Activated T-cell treated with anti-CD3 and anti-CD28 coated beads, Interleukin-2, amount 50 U/mL, for 48 hours (primary cell): Measurements from ENCODE around the gene CAMK2A.

ENCODE experiments used
- DNase-seq, 2 experiments: peaks; one replicate each; pipeline ENCODE4 v3.0.0-alpha.2; 2020

The CAMK2A gene

GRCh38 chr5:150315245-150315644, 25.7 kb upstream of the CAMK2A start:
- DNase-seq, result no peak

DNA sequence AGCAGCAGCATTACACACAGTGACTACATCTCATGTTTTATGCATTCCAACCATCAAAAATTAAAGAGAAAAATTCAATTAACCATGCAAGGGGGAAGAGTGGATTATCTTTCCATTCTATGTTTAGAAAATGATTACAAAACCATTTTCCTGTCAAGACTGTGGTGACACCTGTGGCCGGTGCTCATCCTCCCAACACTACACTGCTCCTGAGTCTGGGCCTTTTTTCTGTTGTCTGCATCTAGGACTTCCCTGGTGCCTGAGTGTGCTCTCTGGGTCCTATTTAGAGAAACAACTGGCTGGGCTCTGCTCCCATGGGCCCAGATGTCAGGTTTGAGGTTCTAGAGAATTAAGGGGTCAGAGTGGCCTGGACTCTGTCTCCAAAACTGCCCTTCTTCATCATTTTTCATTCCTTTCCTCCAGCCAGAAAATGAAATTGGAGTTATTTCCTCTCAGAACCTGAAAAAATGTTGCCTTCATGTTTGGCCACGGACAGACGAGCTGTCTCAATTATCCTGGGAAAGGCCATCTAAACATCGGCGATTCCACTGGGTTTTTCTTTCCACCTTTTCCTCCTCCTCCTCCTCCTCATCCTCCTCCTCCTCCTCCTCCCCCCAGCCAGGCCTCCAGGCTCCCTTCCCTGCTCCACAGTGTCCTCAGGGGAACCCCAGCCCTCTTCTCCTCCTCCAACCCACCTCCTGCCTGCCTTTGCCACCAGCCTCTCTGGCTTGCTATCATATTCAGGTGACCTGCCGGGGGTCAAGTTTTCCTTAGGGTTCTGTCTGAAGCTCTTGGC, 24.5 kb upstream of the CAMK2A start:
- no peak for DNase-seq

- no peak for DNase-seq
These were observed 23.9 kb upstream of the CAMK2A start for GRCh38 chr5:150313501-150313900.

DNA sequence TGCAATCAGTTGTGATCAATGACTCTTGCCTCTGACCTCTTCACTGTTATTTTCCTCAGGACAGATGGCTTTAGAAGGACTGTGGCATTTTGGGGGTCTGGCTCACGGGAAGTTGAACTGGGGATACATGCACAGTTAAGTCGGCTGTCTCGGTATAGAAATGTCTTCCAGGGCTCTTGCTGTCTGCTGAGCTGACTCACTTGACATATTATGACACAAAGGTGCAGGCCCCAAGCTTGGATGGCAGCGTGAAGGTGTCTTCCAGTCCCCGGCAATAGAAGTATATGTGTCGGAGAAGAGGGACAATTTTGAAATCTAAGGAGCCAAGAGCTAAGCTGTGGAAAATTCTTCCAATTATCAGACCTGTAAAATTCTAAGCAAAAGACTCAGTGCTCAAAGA, 22.9 kb upstream of the CAMK2A start:
- DNase-seq, result no peak

GRCh38 chr5:150311015-150311692, 21.6 kb upstream of the CAMK2A start:
- no peak for DNase-seq

DNA sequence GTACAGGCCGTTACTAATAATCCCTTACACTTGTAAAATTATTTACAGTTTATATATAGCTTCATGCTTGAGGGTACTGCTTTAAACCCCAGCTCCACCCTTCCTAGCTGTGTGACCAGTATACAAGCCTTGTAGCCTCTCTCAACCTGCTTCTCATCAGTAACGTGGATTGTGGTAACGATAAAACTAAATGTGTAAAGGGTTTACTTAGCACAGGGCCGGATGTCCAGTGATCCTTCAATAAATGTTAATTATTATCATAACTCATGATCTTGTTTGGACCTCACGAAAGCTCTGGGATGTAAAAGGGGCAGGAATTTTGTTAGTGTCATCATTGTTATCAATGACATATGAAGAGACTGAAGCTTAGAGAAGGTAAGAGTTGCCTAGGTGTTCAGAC, 20.7 kb upstream of the CAMK2A start:
- no peak for DNase-seq

DNA sequence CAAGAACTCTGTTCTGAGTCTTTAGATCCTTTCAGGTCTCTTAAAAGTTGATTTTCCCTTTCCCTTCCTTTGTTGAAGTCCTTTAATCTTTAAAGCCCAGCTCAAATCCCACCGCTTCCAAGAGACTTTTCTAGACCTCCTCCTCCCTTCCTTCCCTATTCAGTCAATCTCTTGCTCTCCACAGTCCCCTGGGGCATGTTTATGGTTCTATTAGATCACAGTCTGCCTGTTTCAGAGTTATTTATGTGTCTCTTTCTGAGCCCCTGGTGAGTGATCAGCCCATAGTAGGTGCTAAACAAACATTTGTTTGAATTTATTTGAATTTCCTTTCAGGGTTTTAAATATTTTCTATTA, 20.3 kb upstream of the CAMK2A start:
- no peak for DNase-seq

- no peak for DNase-seq
These were observed 19.7 kb upstream of the CAMK2A start for GRCh38 chr5:150309101-150309885.

DNA sequence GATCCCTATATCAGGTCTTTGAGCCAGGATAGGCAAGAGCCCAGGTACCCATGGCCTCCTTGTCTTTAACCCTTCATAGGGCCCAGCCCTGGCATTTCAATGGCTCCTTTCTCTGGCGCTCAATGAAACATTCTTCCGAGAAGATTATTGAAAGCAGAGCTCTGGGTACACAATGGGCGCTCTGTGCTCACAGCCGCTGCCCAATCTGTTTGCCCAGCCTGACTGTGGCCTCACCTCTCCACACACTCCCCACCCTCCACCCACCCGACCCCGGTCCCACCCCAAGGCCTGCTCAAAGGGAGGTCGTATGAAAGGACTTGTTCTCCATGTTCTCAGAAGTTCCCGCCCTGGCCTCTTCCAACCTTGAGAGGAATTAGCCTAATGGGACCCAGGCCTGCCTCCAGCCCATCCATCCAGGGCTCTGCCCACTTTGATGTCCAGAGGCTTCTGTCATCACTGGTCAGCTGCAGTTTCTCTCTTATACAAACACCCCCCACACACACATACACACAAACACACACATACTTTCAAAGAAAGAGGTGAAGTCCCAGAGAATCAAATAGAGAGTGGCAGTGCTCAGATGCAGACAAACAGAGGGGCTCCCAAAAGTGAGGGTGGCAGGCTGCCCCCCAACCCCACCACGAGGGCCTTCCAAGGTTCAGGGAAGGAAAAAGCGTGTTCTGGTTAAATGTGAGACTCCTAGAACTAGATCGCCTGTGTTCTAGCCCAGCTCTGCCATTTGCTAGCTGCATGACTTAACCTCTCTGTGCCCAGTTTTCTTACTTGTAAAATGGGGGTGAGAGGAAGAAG, 18.2 kb upstream of the CAMK2A start:
- DNase-seq, result no peak

- no peak for DNase-seq
These were observed 17.2 kb upstream of the CAMK2A start for GRCh38 chr5:150306775-150307174.

DNA sequence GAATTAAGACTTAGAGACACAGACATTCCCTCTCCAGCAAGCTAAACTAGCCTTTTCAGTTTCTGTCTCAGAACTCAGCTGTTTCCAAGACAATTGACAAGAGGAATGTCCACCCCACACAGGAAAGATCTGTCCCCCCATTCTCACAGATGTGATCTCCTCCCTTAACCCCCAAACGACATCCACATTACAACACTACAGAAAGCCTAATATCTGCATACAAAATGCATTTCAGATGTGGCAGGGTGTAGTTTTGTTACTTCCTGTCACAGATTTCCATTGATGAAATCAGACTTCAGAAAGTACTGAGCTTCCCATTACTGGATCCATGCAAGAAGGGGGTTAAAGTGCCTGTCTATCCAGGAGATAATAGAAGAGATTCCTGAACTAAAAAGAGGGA, 16.0 kb upstream of the CAMK2A start:
- no peak for DNase-seq

GRCh38 chr5:150305095-150305494, 15.5 kb upstream of the CAMK2A start:
- no peak for DNase-seq

- DNase-seq, result no peak
These were observed 15.0 kb upstream of the CAMK2A start for GRCh38 chr5:150304481-150305081.

DNA sequence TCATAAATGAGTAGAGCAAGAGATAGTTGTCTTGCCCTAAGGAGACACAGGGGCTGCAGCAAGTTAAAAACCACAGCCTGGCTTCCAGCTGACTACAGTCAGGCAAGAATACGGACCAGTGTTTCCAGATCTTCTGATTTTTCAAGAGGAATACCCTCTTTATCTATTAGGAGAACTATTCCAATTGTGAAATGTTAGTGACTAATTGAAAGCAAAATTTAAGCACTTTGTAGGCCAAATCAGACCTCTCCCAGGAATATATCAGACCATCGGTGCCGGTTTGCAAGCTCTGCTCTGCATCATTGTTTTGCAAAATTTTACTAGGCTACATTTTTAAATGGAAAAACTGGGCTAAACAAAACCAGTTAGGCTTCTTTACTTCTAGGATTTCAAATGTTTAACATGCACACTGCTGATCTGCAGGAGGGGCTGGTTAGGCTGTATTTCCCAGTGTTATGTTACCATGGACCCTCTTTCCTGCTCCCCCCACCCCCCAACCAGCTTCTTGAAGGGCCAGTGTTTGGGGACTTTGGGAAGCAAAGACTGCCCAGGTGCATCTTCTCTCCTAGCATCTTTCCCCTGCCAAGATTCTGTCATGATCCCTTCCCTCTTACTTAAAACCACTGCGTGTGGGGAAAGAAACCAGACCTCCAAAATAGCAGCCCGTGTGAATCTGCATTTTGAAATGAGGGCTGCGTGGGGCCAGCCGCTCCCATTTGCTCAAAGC, 14.2 kb upstream of the CAMK2A start:
- no peak for DNase-seq

DNA sequence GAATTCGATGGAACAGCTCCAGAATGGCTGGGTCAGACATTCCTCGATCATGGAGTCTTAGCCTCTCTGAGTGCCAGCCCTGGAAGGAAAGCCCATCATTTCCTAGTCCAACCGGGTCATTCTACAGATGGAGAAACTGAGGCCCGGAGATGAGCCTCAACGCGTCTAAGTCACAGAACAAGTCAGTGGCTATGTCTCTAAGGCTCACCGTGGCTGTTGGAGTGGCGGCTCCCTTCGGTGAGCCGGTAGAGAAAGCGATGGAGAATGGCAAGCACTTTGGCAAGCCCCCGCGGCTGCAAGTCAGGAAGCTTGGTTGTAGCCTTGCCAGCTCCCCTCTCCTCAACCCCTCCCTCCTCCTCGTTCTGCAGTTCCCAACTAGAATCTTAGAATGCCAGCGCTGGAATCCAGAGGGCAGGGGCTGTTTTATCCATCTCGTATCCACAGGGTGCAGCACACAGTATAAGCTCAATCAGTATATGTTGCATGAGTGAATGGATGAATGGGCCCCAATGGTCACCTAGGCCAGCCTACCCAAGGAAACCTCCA, 13.6 kb upstream of the CAMK2A start:
- DNase-seq, result no peak

DNA sequence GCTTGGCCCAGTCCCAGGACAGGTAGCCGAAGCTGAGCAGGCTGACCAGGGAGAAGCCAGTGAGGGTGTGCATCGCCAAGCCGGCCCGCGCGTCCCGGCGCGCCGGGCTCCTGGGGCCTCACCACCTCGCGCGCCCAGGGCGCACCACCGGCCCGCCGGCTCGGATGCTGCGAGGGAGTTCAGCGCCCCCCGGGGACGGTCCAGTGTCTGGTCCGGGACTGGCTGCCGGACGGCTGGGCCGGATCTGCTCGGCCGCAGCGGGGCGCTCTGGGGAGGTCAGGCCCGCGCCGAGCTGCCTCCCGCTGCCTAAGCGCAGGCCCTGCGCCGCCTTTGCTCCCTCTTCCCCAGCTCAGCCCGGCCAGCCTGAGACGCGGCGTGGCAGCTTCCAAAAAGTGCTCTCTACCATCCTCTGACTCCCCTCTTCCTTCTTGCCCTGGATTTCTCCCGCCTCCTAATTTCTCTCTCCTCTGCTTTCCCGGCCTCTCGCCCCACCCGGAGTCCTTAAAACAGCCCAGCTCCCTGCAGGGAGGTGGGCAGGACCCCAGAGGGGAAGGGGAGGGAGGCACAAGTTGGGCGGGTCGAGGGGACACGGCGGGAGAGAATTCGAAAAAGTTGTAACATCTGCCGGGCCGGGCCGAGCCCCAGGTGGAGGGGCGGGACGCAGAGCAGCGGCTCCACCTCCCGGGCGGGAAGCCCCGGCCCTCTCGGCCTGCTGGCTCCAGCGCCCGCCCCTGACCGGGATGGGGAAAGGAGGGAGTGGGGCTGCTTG, 12.9 kb upstream of the CAMK2A start, which contains the start of gene ARSI:
Gene ARSI, minus strand, starts transcription at position 605 of the 769 bp plus-strand sequence. Its CDS starts 532 bp downstream, at position 73.
- DNase-seq, result no peak

DNA sequence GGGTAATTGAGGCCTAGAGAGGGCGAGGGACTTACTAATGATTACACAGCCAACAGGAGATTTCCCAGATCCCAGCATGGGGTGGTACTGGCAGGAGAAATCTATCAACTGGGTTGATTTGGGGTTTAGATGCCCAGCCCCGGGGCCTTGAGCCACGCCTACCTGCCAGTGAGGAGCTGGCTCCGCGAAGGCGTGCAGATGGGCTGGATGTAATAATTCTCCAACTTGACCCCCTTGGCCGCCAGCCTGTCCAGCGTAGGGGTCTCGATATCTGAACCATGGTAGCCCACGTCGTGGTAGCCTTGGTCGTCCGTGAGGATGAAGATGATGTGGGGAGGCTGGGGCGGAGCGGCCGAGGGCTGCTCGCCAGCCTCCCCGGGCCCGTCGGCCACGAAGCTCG, 12.3 kb upstream of the CAMK2A start:
- no peak for DNase-seq

GRCh38 chr5:150301170-150301505, 11.6 kb upstream of the CAMK2A start:
- DNase-seq, result no peak

DNA sequence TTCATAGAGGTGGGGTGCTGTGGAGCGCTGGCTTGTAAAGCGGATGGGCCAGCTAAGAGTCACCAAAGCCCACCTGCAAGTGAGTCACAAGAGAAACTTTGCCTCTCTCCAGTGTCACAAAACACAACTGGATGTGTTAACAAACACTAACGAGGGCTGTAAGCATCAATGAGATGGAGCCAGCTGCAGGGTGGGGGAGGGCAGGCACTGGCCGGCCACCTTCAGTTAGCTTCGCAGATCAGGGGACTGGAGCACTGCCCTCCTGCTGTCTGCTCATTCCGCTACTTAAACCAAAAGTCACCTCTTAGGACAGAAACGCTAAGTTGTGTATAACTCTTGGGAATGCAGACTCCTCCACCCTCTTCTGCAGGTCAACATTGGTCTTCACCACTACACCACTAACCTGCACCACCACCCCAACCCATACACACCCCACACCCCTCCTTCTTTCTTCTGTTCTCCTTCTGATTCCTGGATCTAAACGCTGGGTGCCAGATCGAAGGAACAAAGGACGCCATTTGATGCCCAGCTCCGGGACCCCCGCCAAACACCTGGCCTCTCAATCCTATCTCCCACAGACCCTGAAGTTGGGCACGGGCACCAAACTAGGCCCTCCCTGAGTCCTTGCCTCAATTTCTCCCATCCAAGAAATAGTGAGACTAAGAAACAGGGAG, 11.1 kb upstream of the CAMK2A start:
- no peak for DNase-seq
